NCI-H146 (cell line): ENCODE measurements around the gene HS3ST4.
"Not testable (repeated sequence)": the region's sequence is repeated elsewhere in the genome, so short reads cannot be mapped to it uniquely, and the experiment has no call there.

ENCODE experiments used
- DNase-seq: peaks from one replicate; lab custom pipeline; 2025; lab: John Stamatoyannopoulos, UW

The HS3ST4 gene

GRCh38 chr16:26005336-26005735 lies 313.6 kb downstream of the HS3ST4 start:
- DNase-seq = no peak

GRCh38 chr16:26012376-26012775 lies 320.6 kb downstream of the HS3ST4 start:
- no peak for DNase-seq

- no peak for DNase-seq
These were observed 324.0 kb downstream of the HS3ST4 start for GRCh38 chr16:26015776-26016175.

DNA sequence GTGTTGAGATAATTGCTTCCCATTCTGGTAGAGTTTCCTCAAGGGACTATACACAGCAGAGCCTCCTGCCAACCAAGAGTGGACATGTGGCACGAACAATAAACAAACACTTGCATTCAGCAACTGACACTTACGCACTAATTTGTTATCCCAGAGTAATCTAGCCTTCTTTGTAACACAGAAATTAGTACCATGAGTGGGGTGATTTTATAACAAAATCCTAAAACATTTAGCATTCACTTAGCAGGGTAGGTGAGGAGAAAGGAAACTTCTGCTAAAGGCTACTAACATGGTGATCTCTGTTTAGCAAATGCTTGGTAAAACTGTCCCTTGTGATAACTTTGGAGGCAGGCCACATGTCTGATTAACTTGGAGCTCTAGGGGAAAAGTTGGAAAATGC lies 325.2 kb downstream of the HS3ST4 start:
- no peak for DNase-seq

DNA sequence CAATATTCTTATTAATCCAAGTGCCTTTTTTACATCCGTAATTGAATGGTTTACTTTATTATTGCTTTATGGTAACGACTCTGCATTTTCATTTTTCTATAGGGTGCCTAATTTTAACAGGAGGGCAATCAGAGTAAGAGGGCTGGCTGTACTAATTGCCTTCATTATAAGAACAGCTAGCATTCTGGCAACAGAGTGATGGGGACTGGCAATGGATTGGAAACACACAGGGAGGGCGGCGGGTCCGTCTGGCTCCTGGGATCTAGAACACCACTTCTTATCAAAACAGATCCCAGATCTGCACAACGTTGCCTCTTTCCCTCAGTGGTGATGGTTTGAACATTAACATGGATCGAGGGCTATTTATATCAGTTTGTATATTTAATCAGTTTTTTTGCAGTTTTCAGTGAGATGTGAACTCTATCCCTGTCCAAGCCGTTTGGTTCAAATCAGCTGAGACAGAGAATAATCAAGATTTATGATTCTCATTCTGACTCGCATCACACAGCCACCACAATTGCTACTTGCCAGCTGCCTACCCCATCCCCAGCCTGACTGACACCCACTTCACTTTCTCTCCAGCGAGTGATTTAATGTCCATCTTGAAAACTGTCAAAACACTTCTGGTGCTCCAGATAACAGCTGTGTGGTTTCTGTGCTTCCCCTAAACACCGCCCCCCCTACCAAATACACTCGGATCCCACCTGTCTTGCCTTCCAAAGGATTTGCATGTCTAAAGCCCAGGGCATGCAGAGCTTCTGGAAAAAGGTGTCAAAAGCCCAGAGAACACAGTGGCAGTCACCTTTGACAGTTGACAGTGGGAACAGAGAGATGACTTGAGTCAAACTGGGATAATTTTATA lies 327.9 kb downstream of the HS3ST4 start:
- DNase-seq = no peak

DNA sequence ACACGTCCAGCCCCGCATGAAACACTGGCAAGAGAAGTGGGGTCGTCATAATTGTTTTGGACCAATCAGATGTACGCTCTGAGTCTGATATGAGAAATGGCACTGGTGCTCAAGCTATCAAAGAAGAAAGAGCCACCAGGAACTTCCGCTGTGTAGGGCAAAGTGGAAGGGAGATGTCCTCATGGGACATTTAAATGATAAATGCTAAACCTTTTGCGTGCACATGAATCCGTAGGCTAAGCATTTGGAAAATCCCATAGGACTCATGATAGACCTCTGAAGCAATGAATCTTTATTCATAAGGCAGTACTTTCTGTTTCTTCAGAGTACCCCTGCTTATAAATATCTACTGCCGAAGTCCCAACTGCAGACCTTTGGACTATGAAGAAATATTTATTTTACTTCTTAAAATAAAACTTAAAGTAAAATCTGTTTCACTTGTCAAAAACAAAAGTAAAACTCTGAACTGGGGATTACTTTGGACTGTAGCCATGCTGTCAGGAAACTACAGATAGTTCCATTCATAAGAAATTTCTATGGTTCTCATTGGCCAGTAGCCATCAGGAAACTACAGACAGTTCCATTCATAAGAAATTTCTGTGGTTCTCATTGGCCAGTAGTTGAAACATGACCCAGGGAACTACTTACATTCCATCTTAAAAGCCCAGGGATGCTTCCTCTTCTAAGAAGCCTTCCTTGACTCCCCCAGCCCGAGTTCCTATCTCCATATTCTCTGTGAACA lies 335.1 kb downstream of the HS3ST4 start:
- DNase-seq = no peak

GRCh38 chr16:26031286-26031685 lies 339.5 kb downstream of the HS3ST4 start:
- DNase-seq = no peak

DNA sequence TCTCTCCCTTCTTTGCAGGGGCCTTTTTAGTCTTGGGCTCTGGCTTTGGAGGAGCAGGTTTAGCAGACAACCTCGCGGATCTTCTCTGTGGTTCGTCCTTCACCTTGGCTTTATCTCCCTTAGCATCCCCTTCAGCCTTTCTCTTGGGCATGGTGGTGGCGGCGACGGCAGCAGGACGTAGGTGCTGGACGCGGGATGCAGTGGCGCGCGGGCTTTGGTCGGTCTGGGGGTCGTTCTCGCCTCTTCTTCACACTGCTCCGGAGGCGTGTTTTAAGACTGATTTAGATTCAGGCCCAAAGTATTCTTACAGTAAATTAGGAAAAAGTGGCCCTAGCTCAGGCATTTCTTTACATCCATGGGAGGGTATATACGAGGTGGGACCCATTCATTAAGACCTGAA lies 340.9 kb downstream of the HS3ST4 start:
- not testable (repeated sequence) for DNase-seq

GRCh38 chr16:26041952-26042668 lies 350.4 kb downstream of the HS3ST4 start:
- no peak for DNase-seq

DNA sequence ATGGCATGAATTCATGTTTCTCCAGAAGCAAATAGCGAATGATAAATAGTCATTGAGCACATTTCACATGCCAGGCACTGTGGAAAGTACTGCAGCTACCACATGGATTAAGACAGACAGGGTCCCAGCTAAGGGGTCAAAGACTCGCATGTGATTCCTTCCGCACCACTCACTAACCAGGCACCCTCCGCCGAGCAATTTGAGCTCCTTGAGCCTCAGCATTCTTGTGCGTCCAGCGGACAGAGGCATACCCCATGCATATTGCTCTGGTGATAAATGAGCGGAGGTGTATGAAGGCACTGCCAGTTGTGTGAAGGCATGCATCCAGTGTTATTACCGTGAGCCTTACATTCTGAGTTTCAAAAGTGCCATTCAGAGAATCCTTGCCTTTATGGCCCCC lies 358.7 kb downstream of the HS3ST4 start:
- DNase-seq = no peak

GRCh38 chr16:26051063-26051462 lies 359.3 kb downstream of the HS3ST4 start:
- DNase-seq = no peak

DNA sequence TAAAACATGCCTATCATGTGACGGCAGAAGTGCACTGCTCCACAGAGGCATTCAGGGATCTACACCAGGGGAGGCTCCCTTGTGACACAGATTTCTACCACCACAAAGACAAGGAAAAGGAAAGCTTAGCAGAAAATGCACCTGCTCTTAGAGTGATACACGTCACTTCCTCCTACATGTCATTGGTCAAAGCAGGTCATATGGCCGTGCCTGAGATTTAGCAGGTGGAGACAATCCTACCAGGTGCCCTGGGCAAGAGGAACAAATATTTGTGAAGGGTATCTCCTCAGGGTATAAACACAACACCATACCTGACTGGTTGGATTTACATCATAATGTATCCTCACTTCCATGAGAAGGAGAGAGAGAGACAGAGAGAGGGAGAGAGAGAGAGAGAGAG lies 362.1 kb downstream of the HS3ST4 start:
- no peak for DNase-seq

- no peak for DNase-seq
These were observed 366.6 kb downstream of the HS3ST4 start for GRCh38 chr16:26058326-26058725.

DNA sequence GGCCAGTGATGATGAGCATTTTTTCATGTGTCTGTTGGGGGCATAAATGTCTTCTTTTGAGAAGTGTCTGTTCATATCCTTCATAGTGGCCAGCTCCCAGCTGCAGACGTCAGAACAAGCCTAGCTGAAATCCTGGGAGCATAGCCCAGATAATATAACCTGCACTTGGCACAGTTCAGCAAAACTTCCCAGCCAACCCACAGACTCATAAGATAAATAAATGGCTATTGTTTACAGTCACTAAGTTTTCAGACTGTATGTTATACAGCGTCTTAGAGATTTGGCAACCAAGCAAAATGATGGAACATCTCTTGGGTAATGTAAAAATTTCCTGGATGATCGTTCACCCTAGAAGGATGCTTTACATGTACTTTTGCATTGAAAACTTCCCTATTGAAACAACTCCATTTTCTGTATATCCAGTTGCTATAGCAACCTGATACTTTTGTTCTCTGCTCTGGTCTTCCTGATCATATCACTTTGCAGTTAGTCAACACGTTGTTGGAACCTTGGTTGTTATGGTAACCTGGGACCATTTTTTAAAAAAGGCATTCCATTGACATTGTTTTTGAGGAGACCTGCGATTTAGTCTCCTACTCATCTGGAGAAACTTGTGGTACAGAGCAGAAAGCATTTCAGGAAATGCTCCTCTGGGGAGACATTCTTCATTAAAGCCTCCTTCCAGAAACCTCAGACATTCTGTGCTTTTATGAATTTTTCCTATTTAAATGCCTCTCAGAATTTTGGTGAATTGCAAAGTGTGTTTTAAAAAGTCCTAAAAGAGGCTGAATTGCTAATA lies 378.7 kb downstream of the HS3ST4 start:
- DNase-seq = no peak

GRCh38 chr16:26071101-26071866 lies 379.5 kb downstream of the HS3ST4 start:
- no peak for DNase-seq

DNA sequence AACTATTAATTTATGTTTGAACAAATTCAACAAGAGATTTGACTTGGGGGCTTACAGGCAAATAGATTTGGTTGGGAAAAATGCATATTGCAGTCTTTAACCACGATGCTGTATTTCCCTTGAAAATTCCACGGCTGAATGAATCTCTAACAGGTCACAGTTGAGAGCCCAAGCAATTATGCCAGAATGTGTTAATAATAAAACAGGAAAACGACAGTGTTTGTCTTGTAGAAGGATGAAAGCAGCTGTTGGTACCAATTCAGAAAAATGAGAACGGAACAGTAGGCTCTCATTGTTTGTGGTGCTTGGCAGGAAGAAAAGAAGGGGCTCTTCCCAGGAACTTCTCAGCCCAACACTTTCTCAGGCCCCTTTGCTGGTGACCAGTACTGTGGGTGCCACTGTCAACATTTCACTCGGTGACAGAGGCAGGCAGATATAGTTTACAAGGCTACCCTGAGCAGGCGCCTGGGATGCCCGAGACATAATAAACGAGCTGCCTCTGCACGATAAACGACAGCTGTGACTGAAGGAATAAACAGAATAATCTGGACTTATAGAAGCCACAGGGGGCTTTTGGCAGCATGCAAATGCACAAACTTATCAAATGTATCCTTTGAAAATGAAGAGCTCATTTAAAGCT lies 387.1 kb downstream of the HS3ST4 start:
- no peak for DNase-seq

- no peak for DNase-seq
These were observed 395.3 kb downstream of the HS3ST4 start for GRCh38 chr16:26087091-26087490.

- DNase-seq = no peak
These were observed 399.8 kb downstream of the HS3ST4 start for GRCh38 chr16:26091511-26091910.

GRCh38 chr16:26098206-26098605 lies 406.4 kb downstream of the HS3ST4 start:
- not testable (repeated sequence) for DNase-seq

GRCh38 chr16:26102369-26102768 lies 410.6 kb downstream of the HS3ST4 start:
- no peak for DNase-seq
